Loucy (cell line): ENCODE measurements around the gene RAPGEF5.

Experiments
- H2AFZ ChIP-seq: fragments of 200-600 bp; sonication (generic); 2 replicates; pipeline ENCODE4 v1.6.0; 2016; ENCODE audit warnings: antibody characterized with exemption, mild to moderate bottlenecking, low read length, moderate library complexity
- H3F3A ChIP-seq: fragments of 200-600 bp; 2 replicates; pipeline ENCODE4 v1.6.0; 2016; ENCODE audit warnings: antibody characterized with exemption, low read depth, mild to moderate bottlenecking
- H3K27me3 ChIP-seq: fragments of 200-600 bp; sonication (generic); 2 replicates; pipeline ENCODE4 v1.6.1; 2014; ENCODE audit warnings: low read length, mild to moderate bottlenecking; ENCODE audit not compliant: insufficient read depth, poor library complexity, severe bottlenecking
- H3K36me3 ChIP-seq: fragments of 200-600 bp; sonication (generic); 2 replicates; pipeline ENCODE4 v1.6.1; 2016; ENCODE audit warnings: low read length; ENCODE audit not compliant: insufficient read depth
- H3K4me1 ChIP-seq: fragments of 200-600 bp; sonication (generic); 2 replicates; pipeline ENCODE4 v1.5.1; 2014; ENCODE audit warnings: low read length, mild to moderate bottlenecking; ENCODE audit not compliant: insufficient read depth, poor library complexity, severe bottlenecking
- H3K4me2 ChIP-seq: fragments of 200-600 bp; sonication (generic); 2 replicates; pipeline ENCODE4 v1.6.0; 2014; ENCODE audit warnings: antibody characterized with exemption, low read length, low read depth, mild to moderate bottlenecking; ENCODE audit not compliant: poor library complexity, severe bottlenecking
- H3K4me3 ChIP-seq: fragments of 200-600 bp; sonication (generic); 2 replicates; pipeline ENCODE4 v1.5.1; 2014; ENCODE audit warnings: low read length, mild to moderate bottlenecking, mixed read lengths; ENCODE audit not compliant: poor library complexity, severe bottlenecking
- H3K79me2 ChIP-seq: fragments of 200-600 bp; sonication (generic); 2 replicates; pipeline ENCODE4 v1.6.1; 2014; ENCODE audit warnings: low read length; ENCODE audit not compliant: insufficient read depth
- H3K9ac ChIP-seq: fragments of 200-600 bp; sonication (generic); 2 replicates; pipeline ENCODE4 v1.6.0; 2014; ENCODE audit warnings: mild to moderate bottlenecking, low read depth, low read length, moderate library complexity; ENCODE audit not compliant: poor library complexity, severe bottlenecking
- H3K9me2 ChIP-seq: fragments of 200-600 bp; sonication (generic); replicated peaks from 2 replicates; pipeline ENCODE4 v1.6.1; 2016; ENCODE audit warnings: low read depth, low read length, mixed read lengths
- H3K9me3 ChIP-seq: fragments of 200-600 bp; sonication (generic); 2 replicates; pipeline ENCODE4 v1.6.1; 2014; ENCODE audit warnings: mild to moderate bottlenecking, antibody characterized with exemption, low read length, low read depth; ENCODE audit not compliant: insufficient read depth
- H4K20me1 ChIP-seq: fragments of 200-600 bp; sonication (generic); 2 replicates; pipeline ENCODE4 v1.6.0; 2014; ENCODE audit warnings: antibody characterized with exemption, low read length, mild to moderate bottlenecking; ENCODE audit not compliant: insufficient read depth, poor library complexity, severe bottlenecking
- EZH2phosphoT487 ChIP-seq: fragments of 200-600 bp; IDR thresholded peaks from 2 replicates; pipeline ENCODE4 v1.6.1; 2018; ENCODE audit warnings: antibody characterized with exemption, mild to moderate bottlenecking, moderate library complexity, borderline replicate concordance
- TF ChIP-seq, protein P1 (sequence below): fragments of 200-600 bp; sonication (generic); conservative IDR thresholded peaks from 2 replicates; pipeline ENCODE4 v1.5.1; 2014; ENCODE audit warnings: mild to moderate bottlenecking, antibody characterized with exemption, low read length

The RAPGEF5 gene

DNA sequence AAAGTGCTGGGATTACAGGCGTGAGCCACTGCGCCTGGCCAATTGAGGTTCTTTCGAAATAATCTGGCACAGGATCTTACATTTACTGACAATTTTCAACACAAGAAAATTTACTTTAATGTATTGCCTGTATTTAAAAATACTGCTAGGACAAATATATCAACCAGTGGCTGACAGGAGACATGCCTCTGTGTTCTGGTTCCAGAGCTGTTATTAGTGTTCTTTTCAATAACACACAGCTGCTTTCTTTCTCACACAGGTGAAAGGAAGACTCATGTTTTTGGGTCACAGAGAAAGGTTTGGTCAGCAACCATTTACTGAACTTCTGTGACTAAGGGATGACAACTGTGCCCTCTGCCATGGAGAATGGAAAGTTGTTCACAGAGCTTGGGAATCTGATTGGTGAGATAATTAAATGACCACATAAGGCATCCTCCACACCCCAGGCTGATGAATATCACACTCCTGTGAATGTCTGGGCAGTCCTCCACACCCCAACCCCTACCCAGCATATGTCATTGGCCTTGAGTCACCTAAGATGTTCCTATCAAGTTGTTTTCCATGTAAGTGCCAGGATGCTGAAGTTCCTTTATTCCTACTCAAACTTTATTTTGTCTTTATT is 180.1 kb downstream of the RAPGEF5 start:
- Histone ChIP-seq H3K4me3 (no peak overlapping the region), H3K4me1 (peaks cover 28% of the 10 kb centered on the region), H4K20me1 (no peaks in the 10 kb centered on the region), H3F3A (no peaks in the 10 kb centered on the region), H3K9me2 (no peaks in the 10 kb centered on the region), H3K27me3 (no peaks in the 10 kb centered on the region), H3K79me2 (no peaks in the 10 kb centered on the region), H2AFZ (no peak overlapping the region), H3K9me3 (no peaks in the 10 kb centered on the region), H3K9ac (no peak overlapping the region), H3K36me3 (no peaks in the 10 kb centered on the region), H3K4me2 (no peak overlapping the region)
- TF ChIP-seq EZH2phosphoT487: no peak
- TF ChIP-seq, protein P1, sequence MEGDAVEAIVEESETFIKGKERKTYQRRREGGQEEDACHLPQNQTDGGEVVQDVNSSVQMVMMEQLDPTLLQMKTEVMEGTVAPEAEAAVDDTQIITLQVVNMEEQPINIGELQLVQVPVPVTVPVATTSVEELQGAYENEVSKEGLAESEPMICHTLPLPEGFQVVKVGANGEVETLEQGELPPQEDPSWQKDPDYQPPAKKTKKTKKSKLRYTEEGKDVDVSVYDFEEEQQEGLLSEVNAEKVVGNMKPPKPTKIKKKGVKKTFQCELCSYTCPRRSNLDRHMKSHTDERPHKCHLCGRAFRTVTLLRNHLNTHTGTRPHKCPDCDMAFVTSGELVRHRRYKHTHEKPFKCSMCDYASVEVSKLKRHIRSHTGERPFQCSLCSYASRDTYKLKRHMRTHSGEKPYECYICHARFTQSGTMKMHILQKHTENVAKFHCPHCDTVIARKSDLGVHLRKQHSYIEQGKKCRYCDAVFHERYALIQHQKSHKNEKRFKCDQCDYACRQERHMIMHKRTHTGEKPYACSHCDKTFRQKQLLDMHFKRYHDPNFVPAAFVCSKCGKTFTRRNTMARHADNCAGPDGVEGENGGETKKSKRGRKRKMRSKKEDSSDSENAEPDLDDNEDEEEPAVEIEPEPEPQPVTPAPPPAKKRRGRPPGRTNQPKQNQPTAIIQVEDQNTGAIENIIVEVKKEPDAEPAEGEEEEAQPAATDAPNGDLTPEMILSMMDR: no peak

DNA sequence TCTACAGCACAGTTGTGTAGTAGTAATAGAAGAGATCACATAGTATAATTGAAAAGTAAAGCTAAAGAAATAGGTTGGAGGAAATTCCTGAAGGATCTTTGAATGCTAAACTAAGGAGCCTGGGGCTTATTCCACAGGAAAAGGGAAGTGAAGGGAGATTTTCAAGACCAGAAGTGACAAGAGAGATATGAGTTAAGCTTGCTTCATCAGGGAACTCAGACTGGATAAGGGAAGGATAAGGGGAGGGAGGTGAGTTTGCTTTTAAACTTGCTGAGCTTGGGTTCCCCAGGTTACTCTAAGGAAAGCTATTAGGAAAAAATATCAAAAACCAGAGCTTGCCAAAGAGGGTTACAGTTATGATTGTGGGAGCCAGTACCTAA is 182.4 kb downstream of the RAPGEF5 start:
- no peak overlapping the region for H2AFZ ChIP-seq
- H3K9me2 ChIP-seq: no peaks in the 10 kb centered on the region
- TF ChIP-seq, protein P1: no peak
- no peak for TF ChIP-seq EZH2phosphoT487
- H3K9ac ChIP-seq: peak overlapping the region; percentile 54
- no peaks in the 10 kb centered on the region for H3K36me3 ChIP-seq
- no peaks in the 10 kb centered on the region for H3K79me2 ChIP-seq
- no peaks in the 10 kb centered on the region for H3F3A ChIP-seq
- H3K4me2 ChIP-seq: peak overlapping the region; percentile 66
- H3K9me3 ChIP-seq: no peaks in the 10 kb centered on the region
- peaks cover 28% of the 10 kb centered on the region for H3K4me1 ChIP-seq
- no peaks in the 10 kb centered on the region for H4K20me1 ChIP-seq
- peak overlapping the region; percentile 50 for H3K4me3 ChIP-seq
- H3K27me3 ChIP-seq: no peaks in the 10 kb centered on the region

DNA sequence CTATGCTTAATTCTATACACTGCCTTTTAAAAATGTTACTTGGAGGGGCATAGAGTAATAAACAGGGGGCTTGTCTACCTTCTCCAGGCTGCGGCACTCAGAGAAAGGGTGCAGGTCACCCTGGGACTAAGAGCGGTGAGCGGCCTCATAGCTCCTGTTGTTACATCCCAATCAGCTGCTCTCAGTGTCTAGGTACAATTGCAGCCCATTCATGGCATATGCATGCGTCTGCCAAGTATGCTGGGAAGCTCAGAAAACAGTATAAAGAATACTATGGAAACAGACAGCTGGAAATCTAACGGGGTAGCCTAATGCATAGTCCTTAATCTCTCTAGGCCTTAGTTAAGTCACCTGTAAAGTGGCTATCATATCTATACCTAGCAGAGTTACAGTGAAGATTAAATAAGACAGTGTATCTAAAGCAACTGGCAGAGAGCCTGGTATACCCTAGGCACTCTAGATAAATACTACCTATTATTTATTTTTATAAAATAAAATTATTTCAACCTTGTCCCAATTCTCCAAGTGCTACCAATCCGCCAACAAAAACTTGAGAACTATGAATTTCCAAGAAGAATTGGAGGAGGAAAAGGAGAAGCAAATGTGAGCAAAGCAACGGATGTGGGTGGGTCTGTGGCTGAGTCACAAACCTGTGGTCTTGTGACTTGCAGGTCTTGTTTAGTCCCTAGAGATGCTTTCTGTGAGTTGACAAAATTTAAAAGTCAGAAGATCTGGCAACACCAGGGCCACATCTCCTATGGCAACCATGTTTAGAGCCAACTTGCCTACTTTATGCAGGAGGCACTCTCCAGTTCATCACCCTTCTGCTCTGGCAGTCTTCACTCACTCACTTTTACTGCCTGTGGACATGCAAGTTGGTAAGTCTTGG is 183.0 kb downstream of the RAPGEF5 start:
- H3K9me2 ChIP-seq: no peaks in the 10 kb centered on the region
- no peaks in the 10 kb centered on the region for H3F3A ChIP-seq
- H3K27me3 ChIP-seq: no peaks in the 10 kb centered on the region
- H3K4me2 ChIP-seq: peak overlapping the region; percentile 66
- H3K9ac ChIP-seq: peak overlapping the region; percentile 54
- no peaks in the 10 kb centered on the region for H3K36me3 ChIP-seq
- TF ChIP-seq, protein P1: no peak
- TF ChIP-seq EZH2phosphoT487: no peak
- H3K79me2 ChIP-seq: no peaks in the 10 kb centered on the region
- no peak overlapping the region for H2AFZ ChIP-seq
- H4K20me1 ChIP-seq: no peaks in the 10 kb centered on the region
- H3K4me1 ChIP-seq: peaks cover 28% of the 10 kb centered on the region
- H3K4me3 ChIP-seq: peak overlapping the region; percentile 50
- H3K9me3 ChIP-seq: no peaks in the 10 kb centered on the region
